GM18951 (cell line): ENCODE measurements around the gene MAST4.

Experiments used
- POLR2A ChIP-seq: IDR thresholded peaks from 4 replicates; pipeline ENCODE4 v1.6.1; 2011; ENCODE audit warnings: mild to moderate bottlenecking; ENCODE audit not compliant: insufficient read length, insufficient read depth; ENCODE audit errors: extremely low read depth
- in situ Hi-C: fragments of 300-500 bp; cut with MboI; formaldehyde crosslinking; loops from one replicate; pipeline ENCODE4 v1.12.0; 2022; ENCODE audit warnings: low sequenced_read_pairs, mixed read lengths, inconsistent platforms; ENCODE audit not compliant: unreplicated experiment

The MAST4 gene

DNA sequence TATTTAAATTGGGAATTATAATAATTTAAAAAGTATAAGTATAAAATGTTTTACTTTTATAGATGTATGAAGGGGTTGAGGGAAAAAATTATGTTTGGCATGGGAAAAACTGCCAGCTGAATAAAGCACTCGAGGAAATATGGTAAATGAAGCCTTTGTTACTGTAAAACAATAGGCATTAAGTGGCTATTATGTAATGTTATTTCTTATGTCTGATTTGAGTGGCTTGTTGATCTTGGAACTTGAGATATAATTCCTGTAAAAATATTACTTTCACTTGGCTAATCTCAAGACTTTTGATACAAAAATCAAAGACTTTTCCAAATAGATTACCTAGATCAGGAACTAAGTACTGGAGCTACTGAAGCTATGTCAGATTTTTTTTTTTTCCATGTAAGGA lies 417.5 kb downstream of the MAST4 start:
- in situ Hi-C loops: no loop called here
- TF ChIP-seq POLR2A: no peak

DNA sequence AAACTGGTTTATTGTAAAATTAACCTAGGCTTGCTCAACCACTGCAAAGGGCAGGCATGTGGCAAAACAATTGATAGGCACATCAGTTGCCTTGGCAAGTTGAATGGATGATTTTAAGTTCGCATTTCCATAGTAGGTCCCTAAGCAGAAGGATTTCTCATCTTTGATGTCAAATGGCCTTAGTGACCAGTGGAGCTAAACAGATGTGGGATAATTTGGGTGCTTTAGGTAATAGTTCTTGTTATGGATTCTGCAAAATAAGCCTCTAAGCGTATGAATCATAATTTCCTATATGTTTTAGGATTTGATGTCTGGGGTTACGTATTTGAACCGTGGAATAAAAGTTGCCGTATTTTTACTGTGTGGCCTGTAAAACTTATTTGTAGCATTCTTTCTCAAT lies 418.0 kb downstream of the MAST4 start:
- in situ Hi-C loops: no loop called here
- TF ChIP-seq POLR2A: no peak

DNA sequence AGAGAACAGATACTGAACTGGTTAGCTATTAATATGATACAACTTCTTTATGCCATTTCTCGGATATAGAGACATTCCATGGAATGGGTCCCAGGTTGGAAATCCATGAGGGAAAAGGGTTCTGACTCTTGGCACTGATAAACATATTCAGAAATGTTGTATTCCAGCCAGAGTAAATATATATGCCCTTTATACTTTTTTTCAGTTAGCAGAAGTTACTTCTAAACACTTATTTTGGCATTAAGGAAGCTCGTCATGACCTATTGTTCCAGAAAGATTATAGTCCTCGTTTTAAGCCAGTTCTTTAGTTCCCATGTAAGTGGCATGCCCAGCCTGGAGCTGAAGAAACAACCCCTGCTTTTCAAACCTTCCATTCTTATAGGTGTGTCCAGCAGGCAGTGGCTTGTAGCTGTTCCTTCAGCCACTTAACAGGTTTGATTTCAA lies 418.8 kb downstream of the MAST4 start:
- no peak for TF ChIP-seq POLR2A
- in situ Hi-C loops: no loop called here

DNA sequence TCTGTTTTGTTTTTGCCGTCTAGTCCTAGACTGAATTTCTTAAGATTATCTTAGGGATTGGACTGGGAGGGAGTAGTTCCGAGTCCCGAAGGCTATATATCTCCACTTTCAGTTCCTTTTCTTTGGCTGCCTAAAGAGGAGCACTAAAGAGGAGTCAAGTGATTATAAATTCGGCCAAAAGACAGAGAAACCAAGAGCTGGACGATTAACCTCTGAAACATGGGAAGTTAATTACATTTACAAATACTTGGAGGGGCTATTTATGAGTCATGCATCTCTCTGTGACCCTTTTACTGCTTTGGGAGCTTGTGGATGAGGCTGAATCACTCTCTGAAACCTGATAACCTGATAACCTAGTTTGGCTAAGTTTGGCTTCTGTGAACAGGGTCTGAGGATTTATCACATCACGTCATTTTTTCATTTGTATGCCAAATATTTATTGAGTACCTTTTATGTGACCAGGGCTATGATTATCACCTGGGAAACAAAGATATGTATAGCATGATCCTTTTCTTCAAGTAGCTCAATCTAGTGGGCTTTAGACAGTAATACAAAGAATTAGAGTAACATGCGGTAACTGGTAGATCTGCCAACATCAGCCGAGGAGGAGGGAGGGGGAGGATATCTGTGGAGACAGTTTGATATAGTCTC lies 419.5 kb downstream of the MAST4 start:
- TF ChIP-seq POLR2A: no peak
- in situ Hi-C loops: no loop called here

DNA sequence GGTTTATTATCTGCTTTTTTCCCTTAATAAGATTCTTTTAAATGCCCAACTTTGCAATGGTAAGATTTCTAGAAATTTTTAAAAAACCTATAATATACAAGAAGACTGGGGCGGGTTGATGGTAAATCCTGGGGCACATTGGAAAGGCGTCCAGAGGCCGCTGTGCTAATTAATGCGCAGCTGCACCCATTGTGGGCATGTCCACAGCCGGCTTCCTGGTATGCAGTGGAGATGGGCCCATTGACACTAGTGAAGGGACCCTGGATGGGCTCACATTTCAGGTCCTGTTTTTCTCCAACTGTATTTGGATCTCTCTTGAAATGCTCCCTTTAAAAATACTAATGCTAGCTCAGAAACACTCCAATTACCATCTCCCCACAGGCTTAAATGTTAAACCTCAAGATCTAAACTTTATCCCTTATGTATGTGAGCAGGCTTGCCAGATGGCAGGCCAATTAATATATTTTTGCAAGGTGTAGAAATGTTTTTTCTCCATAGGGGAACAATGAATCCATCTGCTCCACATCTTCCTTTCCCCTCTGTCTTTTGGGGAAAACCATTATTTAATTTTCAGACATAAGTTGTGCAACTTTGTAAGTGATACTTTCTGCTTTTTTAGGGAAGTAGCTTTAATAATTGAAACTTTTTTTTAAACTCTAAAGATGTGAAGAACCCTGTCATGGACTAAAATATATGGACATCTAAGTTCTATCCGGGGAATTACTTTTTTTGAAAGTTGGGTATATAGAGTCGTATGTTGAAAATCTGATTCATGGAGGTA lies 423.1 kb downstream of the MAST4 start:
- no peak for TF ChIP-seq POLR2A
- in situ Hi-C loops: no loop called here

DNA sequence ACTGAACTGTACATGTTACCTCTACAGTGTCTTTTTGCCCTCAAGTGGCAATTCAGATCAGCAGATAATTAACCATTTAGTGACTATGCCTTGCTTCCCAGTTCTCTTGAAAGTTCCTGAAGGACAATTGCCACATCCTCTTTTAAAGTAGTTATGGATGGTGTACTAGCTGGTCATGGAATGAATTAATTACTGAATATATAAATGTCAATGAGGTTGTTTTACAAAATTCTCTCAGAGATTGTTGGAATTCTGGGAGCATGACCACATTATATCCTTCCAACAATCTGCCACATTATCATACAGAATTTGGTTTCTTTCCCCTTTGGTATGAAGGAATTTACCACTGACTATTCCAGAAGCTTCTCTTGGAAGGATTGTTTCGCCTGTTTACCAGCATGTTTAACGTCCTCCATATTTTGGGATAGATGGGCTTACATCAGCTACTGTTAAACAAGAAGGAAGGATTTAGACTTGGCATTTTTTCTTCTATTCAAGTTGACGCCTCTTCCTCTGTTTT lies 424.0 kb downstream of the MAST4 start:
- in situ Hi-C loops: no loop called here
- no peak for TF ChIP-seq POLR2A

DNA sequence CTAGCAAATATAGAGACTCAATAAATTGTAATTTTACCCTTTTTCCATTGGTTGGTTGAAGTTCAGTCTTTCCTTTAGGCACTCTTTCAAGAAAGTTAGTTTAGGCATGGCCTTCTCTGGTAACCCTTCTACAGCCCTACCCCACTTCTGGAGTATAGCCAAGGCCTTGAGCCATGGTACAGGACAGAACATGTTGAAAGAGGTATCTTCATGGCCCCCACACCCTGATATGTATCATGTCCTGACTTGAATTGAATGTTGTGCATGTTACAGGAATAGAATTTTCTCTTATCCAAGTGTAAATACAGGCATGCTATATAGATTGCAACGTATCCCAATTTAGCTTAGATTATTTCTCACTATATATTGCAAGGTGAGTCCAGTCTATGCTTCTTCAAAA lies 424.8 kb downstream of the MAST4 start:
- no peak for TF ChIP-seq POLR2A
- in situ Hi-C loops: no loop called here

DNA sequence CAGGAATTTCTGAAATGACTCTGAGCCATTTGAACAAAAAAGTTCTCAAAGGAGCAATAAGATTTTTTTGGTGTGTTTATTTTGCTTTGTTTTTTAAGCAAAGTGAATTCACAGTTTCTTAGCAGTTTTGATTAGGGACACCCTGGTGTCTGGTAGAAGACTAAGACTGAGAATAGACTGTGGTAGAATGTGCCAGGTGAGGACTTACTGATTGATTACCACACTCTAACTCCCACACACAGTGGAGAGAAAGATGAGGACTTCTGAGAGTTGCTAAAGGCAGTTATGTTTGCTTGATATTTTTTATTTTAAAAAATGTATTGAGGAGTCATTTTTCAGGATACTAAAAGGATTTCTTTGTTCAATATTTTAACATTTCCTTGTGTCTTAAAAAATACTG lies 425.3 kb downstream of the MAST4 start:
- in situ Hi-C loops: no loop called here
- no peak for TF ChIP-seq POLR2A

DNA sequence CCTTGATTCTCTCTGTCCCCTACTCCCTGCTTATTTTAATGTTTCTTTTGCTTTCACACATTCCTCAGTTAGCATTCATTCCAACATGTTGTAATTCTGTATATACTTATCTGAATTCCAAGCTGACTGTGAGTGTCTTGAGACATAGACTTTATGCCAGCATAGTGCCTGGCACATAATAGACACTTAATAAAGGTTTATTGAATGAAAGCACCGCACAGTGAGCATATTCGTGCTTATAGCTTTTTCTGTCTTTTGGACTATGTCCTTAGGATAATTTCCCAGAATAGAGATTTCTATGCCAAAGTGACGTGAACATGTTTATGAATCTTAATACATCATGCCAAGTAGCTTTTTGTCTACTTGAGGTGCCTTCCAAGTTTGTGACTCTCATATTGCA lies 425.8 kb downstream of the MAST4 start:
- TF ChIP-seq POLR2A: no peak
- in situ Hi-C loops: no loop called here

DNA sequence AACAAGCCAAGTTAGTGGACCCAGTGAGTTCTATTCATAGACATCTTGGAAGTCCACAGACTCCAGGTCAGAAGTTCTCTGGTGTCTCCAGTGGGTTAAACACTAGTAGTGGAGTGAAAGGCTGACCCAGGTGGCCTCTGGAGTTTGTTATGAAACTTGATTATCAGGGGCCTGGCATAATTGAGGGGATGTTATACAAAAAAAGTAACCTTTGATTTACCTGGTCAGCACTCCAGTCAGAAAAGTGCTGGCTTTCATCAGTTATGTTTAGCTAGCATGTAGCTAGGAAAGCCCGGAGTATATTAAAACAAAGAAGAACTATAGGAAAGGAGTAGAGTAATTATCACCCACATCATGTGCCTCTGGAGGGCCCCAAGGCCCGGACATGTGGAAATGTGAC lies 429.3 kb downstream of the MAST4 start:
- TF ChIP-seq POLR2A: no peak
- in situ Hi-C loops: no loop called here

DNA sequence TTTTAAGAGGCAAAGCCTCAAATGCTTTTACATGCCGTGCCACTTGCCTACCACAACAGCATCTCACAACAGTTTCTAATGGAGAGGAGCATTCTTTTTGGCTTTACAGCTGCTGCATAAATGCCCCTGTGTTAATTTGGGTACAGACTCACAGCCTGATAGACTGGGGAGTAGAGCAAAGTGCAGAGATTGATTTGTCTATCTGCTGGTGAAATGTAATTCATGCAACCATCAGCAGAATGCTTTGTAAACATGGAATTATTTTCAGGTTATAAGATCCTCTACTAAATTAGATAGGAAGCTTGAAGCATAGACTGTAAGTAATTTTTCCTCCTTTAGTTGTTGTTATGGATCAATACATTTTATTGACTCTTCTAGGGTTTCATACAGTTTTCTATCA lies 430.1 kb downstream of the MAST4 start:
- TF ChIP-seq POLR2A: no peak
- in situ Hi-C loops: no loop called here

DNA sequence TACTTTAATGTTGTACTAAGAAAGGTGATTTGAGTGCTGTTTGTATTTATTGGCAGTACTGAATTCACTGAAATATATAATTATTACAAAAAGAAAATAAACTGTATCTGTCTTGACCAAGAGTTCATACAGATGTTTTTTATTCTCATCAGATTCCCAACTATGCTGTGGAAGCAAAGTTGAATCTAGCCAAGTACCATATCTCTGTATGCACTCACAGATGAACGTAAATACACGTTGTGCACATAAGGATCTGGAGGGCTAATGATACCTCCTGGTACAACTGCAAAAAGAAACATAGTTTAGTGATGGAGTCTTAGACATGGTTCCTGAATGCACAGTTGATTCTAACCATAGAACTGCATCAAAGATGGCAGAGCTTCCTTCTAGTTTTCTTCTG lies 431.0 kb downstream of the MAST4 start:
- in situ Hi-C loops: no loop called here

DNA sequence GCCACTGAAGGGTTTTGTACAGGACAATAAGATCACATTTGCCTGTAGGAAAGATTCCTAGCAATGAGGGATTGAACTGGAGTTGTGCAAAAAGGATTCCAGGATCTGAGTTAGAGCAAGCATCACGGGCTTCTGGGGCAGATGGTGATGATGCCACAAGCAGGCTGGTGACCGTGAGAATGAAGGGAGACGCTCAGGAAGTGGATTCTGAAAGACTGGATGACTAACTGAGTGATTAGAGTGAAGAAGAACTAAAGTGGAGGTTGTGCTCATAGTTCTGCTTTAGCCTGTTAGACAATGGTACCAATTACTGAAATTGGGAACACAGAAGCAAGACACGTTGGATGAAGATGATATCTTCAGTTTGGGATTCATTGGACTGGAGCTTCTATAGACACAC lies 432.2 kb downstream of the MAST4 start:
- in situ Hi-C loops: no loop called here
- TF ChIP-seq POLR2A: no peak

More for the DNA sequence above, 431.0 kb downstream of the MAST4 start:
- TF ChIP-seq POLR2A: no peak

DNA sequence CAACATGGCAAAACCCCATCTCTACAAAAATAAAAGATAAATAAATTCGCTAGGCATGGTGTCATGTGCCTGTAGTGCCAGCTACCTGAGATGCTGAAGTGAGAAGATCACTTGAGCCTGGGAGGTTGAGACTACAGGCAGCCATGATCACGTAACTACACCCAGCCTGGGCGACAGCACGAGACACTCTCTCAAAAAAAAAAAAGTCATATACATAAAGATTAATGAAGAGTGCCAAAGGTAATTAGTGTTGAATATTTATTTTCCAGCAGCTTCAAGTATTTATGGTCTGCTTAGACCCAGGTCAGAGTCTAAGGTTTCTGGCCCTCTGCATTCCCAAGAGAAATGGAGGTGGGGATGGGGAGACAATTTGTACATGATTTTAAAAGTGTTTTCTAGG lies 432.7 kb downstream of the MAST4 start:
- no peak for TF ChIP-seq POLR2A
- in situ Hi-C loops: no loop called here
